ENCODE data around the gene COL15A1.

COL15A1 gene

GRCh38 chr9:98953581-98954243 is 10.0 kb downstream of the COL15A1 start:
- Histone ChIP-seq H3K9me2 (replicated peaks; ENCODE audit: control insufficient read depth, low read length) (no peaks in the 10 kb centered on the region), H3K4me3 (ENCODE audit: low read length) (no peak overlapping the region), H3K4me2 (ENCODE audit: low read length) (no peak overlapping the region), H3K9me3 (ENCODE audit: control insufficient read depth, insufficient read depth, low read length) (no peaks in the 10 kb centered on the region), H3K27ac (ENCODE audit: low read depth, low read length) (no peak overlapping the region), H4K20me1 (ENCODE audit: control insufficient read depth, insufficient read depth, low read depth, low read length) (no peaks in the 10 kb centered on the region), H3F3A (ENCODE audit: control insufficient read depth, insufficient read depth) (no peaks in the 10 kb centered on the region), H3K79me2 (ENCODE audit: control insufficient read depth, low read length) (no peaks in the 10 kb centered on the region), H3K36me3 (ENCODE audit: control insufficient read depth, low read length) (no peaks in the 10 kb centered on the region), H3K4me1 (ENCODE audit: control insufficient read depth, low read length) (no peaks in the 10 kb centered on the region), H3K27me3 (ENCODE audit: control insufficient read depth, low read length) (no peaks in the 10 kb centered on the region; the same call in 1 of the 2 replicates)
- TF ChIP-seq EZH2phosphoT487 (IDR thresholded peaks at IDR 0.05; ENCODE audit: borderline replicate concordance, low read length) (no peak), CTCF (IDR thresholded peaks at IDR 0.05; ENCODE audit: low read depth, low read length, poor library complexity, severe bottlenecking) (no peak)

GRCh38 chr9:98954244-98954610 is 10.5 kb downstream of the COL15A1 start:
- Histone ChIP-seq H3K4me3 (ENCODE audit: low read length) (no peak overlapping the region), H3K9me3 (ENCODE audit: control insufficient read depth, insufficient read depth, low read length) (no peaks in the 10 kb centered on the region)

GRCh38 chr9:98955259-98955658 is 11.6 kb downstream of the COL15A1 start:
- TF ChIP-seq EZH2phosphoT487 (IDR thresholded peaks at IDR 0.05; ENCODE audit: borderline replicate concordance, low read length) (no peak), CTCF (IDR thresholded peaks at IDR 0.05; ENCODE audit: low read depth, low read length, poor library complexity, severe bottlenecking) (no peak)
- no peaks in the 10 kb centered on the region for H3K79me2 ChIP-seq (ENCODE audit: control insufficient read depth, low read length)

More at GRCh38 chr9:98954244-98954610, 10.5 kb downstream of the COL15A1 start:
- no peak overlapping the region for H3K27ac ChIP-seq (ENCODE audit: low read depth, low read length)
- no peaks in the 10 kb centered on the region for H3K9me2 ChIP-seq (replicated peaks; ENCODE audit: control insufficient read depth, low read length)
- TF ChIP-seq CTCF (IDR thresholded peaks at IDR 0.05; ENCODE audit: low read depth, low read length, poor library complexity, severe bottlenecking) (no peak), EZH2phosphoT487 (IDR thresholded peaks at IDR 0.05; ENCODE audit: borderline replicate concordance, low read length) (no peak)
- no peaks in the 10 kb centered on the region for H3K36me3 ChIP-seq (ENCODE audit: control insufficient read depth, low read length)
- H3K4me1 ChIP-seq (ENCODE audit: control insufficient read depth, low read length) = no peaks in the 10 kb centered on the region
- no peak overlapping the region for H3K4me2 ChIP-seq (ENCODE audit: low read length)
- no peaks in the 10 kb centered on the region for H3F3A ChIP-seq (ENCODE audit: control insufficient read depth, insufficient read depth)
- no peaks in the 10 kb centered on the region for H3K27me3 ChIP-seq (ENCODE audit: control insufficient read depth, low read length)
- no peaks in the 10 kb centered on the region for H3K79me2 ChIP-seq (ENCODE audit: control insufficient read depth, low read length)
- H4K20me1 ChIP-seq (ENCODE audit: control insufficient read depth, insufficient read depth, low read depth, low read length) = no peaks in the 10 kb centered on the region

More at GRCh38 chr9:98955259-98955658, 11.6 kb downstream of the COL15A1 start:
- H3K27me3 ChIP-seq (ENCODE audit: control insufficient read depth, low read length) = no peaks in the 10 kb centered on the region
- H3K36me3 ChIP-seq (ENCODE audit: control insufficient read depth, low read length) = no peaks in the 10 kb centered on the region
- no peak overlapping the region for H3K4me2 ChIP-seq (ENCODE audit: low read length)
- H3K9me3 ChIP-seq (ENCODE audit: control insufficient read depth, insufficient read depth, low read length) = no peaks in the 10 kb centered on the region
- H3K4me3 ChIP-seq (ENCODE audit: low read length) = no peak overlapping the region
- no peaks in the 10 kb centered on the region for H3K9me2 ChIP-seq (replicated peaks; ENCODE audit: control insufficient read depth, low read length)
- no peaks in the 10 kb centered on the region for H4K20me1 ChIP-seq (ENCODE audit: control insufficient read depth, insufficient read depth, low read depth, low read length)
- H3K27ac ChIP-seq (ENCODE audit: low read depth, low read length) = no peak overlapping the region
- no peaks in the 10 kb centered on the region for H3F3A ChIP-seq (ENCODE audit: control insufficient read depth, insufficient read depth)
- no peaks in the 10 kb centered on the region for H3K4me1 ChIP-seq (ENCODE audit: control insufficient read depth, low read length)
